HepG2 (cell line): ENCODE data around the gene IZUMO4. TPM values are rescaled to one million over a fixed set of nuclear protein-coding genes. Genes with fewer than 3 reads are reported as not detected.
A peak's percentile ranks its signal among the peaks of the same experiment; 100 is the strongest.

ENCODE experiments used
- ARID2 ChIP-seq: sonication (generic); formaldehyde crosslinking; IDR thresholded peaks from 2 replicates; pipeline ENCODE4 v1.8.1; 2022; ENCODE audit warnings: mild to moderate bottlenecking, missing genetic modification reagents, borderline replicate concordance
- ATRX ChIP-seq: sonication (generic); formaldehyde crosslinking; IDR thresholded peaks from 2 replicates; pipeline ENCODE4 v1.4.0; 2020; ENCODE audit warnings: missing genetic modification reagents, borderline replicate concordance
- CBX5 ChIP-seq: sonication (generic); formaldehyde crosslinking; IDR thresholded peaks from 2 replicates; pipeline ENCODE4 v1.4.0; 2020; ENCODE audit warnings: missing genetic modification reagents, borderline replicate concordance
- ELF3 ChIP-seq: IDR thresholded peaks from 2 replicates; pipeline ENCODE4 v1.6.1; 2016; ENCODE audit warnings: missing genetic modification reagents, missing compliant biosample characterization
- YY1 ChIP-seq: IDR thresholded peaks from 2 replicates; pipeline ENCODE4 v1.6.1; 2011; ENCODE audit warnings: low read length, low read depth, moderate library complexity, mild to moderate bottlenecking; ENCODE audit not compliant: insufficient read depth, insufficient replicate concordance
- ZC3H13 ChIP-seq: sonication (generic); formaldehyde crosslinking; IDR thresholded peaks from 2 replicates; pipeline ENCODE4 v1.8.1; 2023; ENCODE audit warnings: mild to moderate bottlenecking, missing genetic modification reagents, moderate library complexity
- ZFP36 ChIP-seq: fragments of 150-350 bp; IDR thresholded peaks from 2 replicates; pipeline ENCODE4 v1.6.1; 2018; ENCODE audit warnings: borderline replicate concordance, low read length, low read depth; ENCODE audit not compliant: partially characterized antibody
- ZFP36L2 ChIP-seq: sonication (generic); formaldehyde crosslinking; IDR thresholded peaks from 2 replicates; pipeline ENCODE4 v1.4.0; 2020; ENCODE audit warnings: missing genetic modification reagents
- ZFP37 ChIP-seq: sonication (generic); formaldehyde crosslinking; IDR thresholded peaks from 2 replicates; pipeline ENCODE4 v1.4.0; 2020; ENCODE audit warnings: missing genetic modification reagents, borderline replicate concordance
- ZKSCAN1 ChIP-seq: fragments of 150-350 bp; IDR thresholded peaks from 2 replicates; pipeline ENCODE4 v1.6.1; 2014; ENCODE audit warnings: low read length
- polyA plus RNA-seq, 8 experiments: library from polyadenylated mRNA; depleted of rRNA in 3 of 8; stranded (reverse) in 7 of 8; unstranded in 1 of 8; fragments of >200 nt; fragmentation: Illumina TruSeq in 4 of 8; extraction: Trizol in 4 of 8; gene quantifications; 2 replicates each; pipeline versions ENCODE4 v1.2.1 to v1.2.3, GENCODE V29; 2011 to 2016; ENCODE audit warnings: low read depth in 4 of 8, missing spikeins in 1 of 8, mixed read lengths in 1 of 8; ENCODE audit not compliant: insufficient read depth in 1 of 8
- total RNA-seq, 5 experiments: library from RNA; depleted of rRNA; stranded (reverse); fragments of >200 nt; fragmentation: Illumina TruSeq; extraction: Trizol; gene quantifications; 2 replicates each; pipeline ENCODE4 v1.2.3, GENCODE V29; 2016; ENCODE audit warnings: low read depth in 1 of 5
- TF ChIP-seq, protein P1 (sequence below): sonication (generic); formaldehyde crosslinking; IDR thresholded peaks from 2 replicates; pipeline ENCODE4 v1.5.1; 2020; ENCODE audit warnings: mild to moderate bottlenecking, missing genetic modification reagents, moderate library complexity
- TF ChIP-seq, protein P2 (sequence below): sonication (generic); formaldehyde crosslinking; IDR thresholded peaks from 2 replicates; pipeline ENCODE4 v1.9.0; 2021; ENCODE audit warnings: missing genetic modification reagents, borderline replicate concordance
- TF ChIP-seq, protein P3 (sequence below): sonication (generic); formaldehyde crosslinking; IDR thresholded peaks from 2 replicates; pipeline ENCODE4 v1.4.0; 2020; ENCODE audit warnings: missing genetic modification reagents
- TF ChIP-seq, protein P4 (sequence below), 2 experiments: sonication (generic) in 1 of 2; formaldehyde crosslinking in 1 of 2; IDR thresholded peaks; 2 replicates each; pipeline versions ENCODE4 v1.4.0 to v1.6.1; 2016 to 2020; ENCODE audit warnings: borderline replicate concordance in 1 of 2, low read depth in 1 of 2, mild to moderate bottlenecking in 1 of 2, missing genetic modification reagents in 1 of 2
- TF ChIP-seq, protein P5 (sequence below): sonication (generic); formaldehyde crosslinking; IDR thresholded peaks from 2 replicates; pipeline ENCODE4 v1.8.1; 2023; ENCODE audit warnings: mild to moderate bottlenecking, moderate library complexity, missing genetic modification reagents

The IZUMO4 gene
- total and polyA plus RNA-seq, 2 of the 13 experiments (the other 11 are each of a cell fraction or from before 2014, with no cell fraction given): 0.77 to 3.9 TPM

DNA sequence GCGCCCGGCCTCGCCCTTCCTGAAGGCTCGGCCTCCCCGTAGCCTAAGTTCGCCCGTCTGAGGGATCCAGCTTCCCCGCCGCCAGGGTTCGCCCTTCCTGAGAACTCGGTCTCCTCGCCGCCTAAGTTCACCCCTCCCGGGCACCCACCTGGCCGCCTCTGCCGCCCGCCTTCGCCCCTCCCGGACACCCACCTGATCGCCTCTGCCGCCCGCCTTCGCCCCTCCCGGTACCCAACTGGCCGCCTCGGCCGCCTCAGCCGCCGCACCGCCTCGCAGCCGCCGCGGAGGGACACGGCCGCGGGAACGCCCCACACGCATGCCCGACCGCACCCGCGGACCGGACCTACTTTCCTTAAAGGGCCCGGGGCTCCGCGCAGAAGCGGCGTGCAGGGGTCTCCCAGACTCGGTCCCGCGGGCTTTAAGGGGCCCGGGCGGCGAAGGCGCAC lies 658 bp upstream of the IZUMO4 start, which contains the start of gene MOB3A (continued):
- TF ChIP-seq, protein P1, sequence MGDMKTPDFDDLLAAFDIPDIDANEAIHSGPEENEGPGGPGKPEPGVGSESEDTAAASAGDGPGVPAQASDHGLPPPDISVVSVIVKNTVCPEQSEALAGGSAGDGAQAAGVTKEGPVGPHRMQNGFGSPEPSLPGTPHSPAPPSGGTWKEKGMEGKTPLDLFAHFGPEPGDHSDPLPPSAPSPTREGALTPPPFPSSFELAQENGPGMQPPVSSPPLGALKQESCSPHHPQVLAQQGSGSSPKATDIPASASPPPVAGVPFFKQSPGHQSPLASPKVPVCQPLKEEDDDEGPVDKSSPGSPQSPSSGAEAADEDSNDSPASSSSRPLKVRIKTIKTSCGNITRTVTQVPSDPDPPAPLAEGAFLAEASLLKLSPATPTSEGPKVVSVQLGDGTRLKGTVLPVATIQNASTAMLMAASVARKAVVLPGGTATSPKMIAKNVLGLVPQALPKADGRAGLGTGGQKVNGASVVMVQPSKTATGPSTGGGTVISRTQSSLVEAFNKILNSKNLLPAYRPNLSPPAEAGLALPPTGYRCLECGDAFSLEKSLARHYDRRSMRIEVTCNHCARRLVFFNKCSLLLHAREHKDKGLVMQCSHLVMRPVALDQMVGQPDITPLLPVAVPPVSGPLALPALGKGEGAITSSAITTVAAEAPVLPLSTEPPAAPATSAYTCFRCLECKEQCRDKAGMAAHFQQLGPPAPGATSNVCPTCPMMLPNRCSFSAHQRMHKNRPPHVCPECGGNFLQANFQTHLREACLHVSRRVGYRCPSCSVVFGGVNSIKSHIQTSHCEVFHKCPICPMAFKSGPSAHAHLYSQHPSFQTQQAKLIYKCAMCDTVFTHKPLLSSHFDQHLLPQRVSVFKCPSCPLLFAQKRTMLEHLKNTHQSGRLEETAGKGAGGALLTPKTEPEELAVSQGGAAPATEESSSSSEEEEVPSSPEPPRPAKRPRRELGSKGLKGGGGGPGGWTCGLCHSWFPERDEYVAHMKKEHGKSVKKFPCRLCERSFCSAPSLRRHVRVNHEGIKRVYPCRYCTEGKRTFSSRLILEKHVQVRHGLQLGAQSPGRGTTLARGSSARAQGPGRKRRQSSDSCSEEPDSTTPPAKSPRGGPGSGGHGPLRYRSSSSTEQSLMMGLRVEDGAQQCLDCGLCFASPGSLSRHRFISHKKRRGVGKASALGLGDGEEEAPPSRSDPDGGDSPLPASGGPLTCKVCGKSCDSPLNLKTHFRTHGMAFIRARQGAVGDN (CRISPR knock-in tag): peak; percentile 92
- TF ChIP-seq ZKSCAN1 (no peak), ZFP36L2 (no peak), ZFP36 (no peak), CBX5 (CRISPR knock-in tag) (no peak; the same call in 1 of the 2 replicates), ELF3 (CRISPR knock-in tag) (peak; percentile 52; the same call in 1 of the 2 replicates), YY1 (peak; percentile 70), ATRX (CRISPR knock-in tag) (no peak), ZFP37 (CRISPR knock-in tag) (no peak), ARID2 (CRISPR knock-in tag) (no peak), ZC3H13 (CRISPR knock-in tag) (peak; percentile 49; the same call in 1 of the 2 replicates)
- TF ChIP-seq, protein P2, sequence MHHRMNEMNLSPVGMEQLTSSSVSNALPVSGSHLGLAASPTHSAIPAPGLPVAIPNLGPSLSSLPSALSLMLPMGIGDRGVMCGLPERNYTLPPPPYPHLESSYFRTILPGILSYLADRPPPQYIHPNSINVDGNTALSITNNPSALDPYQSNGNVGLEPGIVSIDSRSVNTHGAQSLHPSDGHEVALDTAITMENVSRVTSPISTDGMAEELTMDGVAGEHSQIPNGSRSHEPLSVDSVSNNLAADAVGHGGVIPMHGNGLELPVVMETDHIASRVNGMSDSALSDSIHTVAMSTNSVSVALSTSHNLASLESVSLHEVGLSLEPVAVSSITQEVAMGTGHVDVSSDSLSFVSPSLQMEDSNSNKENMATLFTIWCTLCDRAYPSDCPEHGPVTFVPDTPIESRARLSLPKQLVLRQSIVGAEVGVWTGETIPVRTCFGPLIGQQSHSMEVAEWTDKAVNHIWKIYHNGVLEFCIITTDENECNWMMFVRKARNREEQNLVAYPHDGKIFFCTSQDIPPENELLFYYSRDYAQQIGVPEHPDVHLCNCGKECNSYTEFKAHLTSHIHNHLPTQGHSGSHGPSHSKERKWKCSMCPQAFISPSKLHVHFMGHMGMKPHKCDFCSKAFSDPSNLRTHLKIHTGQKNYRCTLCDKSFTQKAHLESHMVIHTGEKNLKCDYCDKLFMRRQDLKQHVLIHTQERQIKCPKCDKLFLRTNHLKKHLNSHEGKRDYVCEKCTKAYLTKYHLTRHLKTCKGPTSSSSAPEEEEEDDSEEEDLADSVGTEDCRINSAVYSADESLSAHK (CRISPR knock-in tag): no peak
- TF ChIP-seq, protein P3, sequence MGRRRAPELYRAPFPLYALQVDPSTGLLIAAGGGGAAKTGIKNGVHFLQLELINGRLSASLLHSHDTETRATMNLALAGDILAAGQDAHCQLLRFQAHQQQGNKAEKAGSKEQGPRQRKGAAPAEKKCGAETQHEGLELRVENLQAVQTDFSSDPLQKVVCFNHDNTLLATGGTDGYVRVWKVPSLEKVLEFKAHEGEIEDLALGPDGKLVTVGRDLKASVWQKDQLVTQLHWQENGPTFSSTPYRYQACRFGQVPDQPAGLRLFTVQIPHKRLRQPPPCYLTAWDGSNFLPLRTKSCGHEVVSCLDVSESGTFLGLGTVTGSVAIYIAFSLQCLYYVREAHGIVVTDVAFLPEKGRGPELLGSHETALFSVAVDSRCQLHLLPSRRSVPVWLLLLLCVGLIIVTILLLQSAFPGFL (CRISPR knock-in tag): no peak
- TF ChIP-seq, protein P4, sequence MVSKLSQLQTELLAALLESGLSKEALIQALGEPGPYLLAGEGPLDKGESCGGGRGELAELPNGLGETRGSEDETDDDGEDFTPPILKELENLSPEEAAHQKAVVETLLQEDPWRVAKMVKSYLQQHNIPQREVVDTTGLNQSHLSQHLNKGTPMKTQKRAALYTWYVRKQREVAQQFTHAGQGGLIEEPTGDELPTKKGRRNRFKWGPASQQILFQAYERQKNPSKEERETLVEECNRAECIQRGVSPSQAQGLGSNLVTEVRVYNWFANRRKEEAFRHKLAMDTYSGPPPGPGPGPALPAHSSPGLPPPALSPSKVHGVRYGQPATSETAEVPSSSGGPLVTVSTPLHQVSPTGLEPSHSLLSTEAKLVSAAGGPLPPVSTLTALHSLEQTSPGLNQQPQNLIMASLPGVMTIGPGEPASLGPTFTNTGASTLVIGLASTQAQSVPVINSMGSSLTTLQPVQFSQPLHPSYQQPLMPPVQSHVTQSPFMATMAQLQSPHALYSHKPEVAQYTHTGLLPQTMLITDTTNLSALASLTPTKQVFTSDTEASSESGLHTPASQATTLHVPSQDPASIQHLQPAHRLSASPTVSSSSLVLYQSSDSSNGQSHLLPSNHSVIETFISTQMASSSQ (IDR thresholded peaks at IDR 0.05; ENCODE audit: low read depth): no peak
- TF ChIP-seq, protein P4 (CRISPR knock-in tag; IDR thresholded peaks at IDR 0.05; ENCODE audit: borderline replicate concordance): peak; percentile 69; the same call in 1 of the 2 replicates
- TF ChIP-seq, protein P5, sequence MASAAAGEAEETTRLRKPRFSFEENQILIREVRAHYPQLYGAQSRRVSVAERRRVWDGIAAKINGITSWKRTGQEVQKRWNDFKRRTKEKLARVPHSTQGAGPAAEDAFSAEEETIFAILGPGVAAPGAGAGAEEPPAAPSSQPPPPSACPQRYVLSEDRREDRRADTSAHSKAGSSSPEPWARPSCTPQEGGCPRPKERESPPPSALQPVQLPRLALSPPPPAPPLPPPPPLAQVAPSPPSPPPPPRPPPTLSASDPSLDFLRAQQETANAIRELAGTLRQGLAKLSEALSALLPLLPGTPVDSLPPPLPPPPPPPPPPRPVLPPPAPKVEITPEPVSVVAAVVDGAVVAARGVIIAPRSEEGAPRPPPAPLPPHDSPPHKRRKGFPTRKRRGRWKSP: 0 out of 2 replicates have a peak, but pooled peaks have one; percentile 37
